ENCODE measurements around the gene ZNF541.

The ZNF541 gene

GRCh38 chr19:47545061-47545948 is 27.6 kb downstream of the ZNF541 start:
- peak; percentile 18 for DNase-seq (ENCODE audit: low spot score)

GRCh38 chr19:47544476-47544875 is 28.5 kb downstream of the ZNF541 start:
- DNase-seq (ENCODE audit: low spot score) = no peak

GRCh38 chr19:47544075-47544474 is 28.9 kb downstream of the ZNF541 start:
- DNase-seq (ENCODE audit: low spot score) = no peak

- DNase-seq (ENCODE audit: low spot score) = peak; percentile 39
Observed at GRCh38 chr19:47542030-47542475, 30.9 kb downstream of the ZNF541 start.

GRCh38 chr19:47541518-47541917 is 31.4 kb downstream of the ZNF541 start:
- no peak for DNase-seq (ENCODE audit: low spot score)

GRCh38 chr19:47540748-47541147 is 32.2 kb downstream of the ZNF541 start:
- peak; percentile 49 for DNase-seq (ENCODE audit: low spot score)

GRCh38 chr19:47539747-47540311 is 33.1 kb downstream of the ZNF541 start:
- DNase-seq (ENCODE audit: low spot score) = no peak

GRCh38 chr19:47538812-47539211 is 34.1 kb downstream of the ZNF541 start:
- no peak for DNase-seq (ENCODE audit: low spot score)

GRCh38 chr19:47537493-47537892 is 35.5 kb downstream of the ZNF541 start:
- DNase-seq (ENCODE audit: low spot score) = no peak

- DNase-seq (ENCODE audit: low spot score) = no peak
Observed at GRCh38 chr19:47534628-47535027, 38.3 kb downstream of the ZNF541 start.

GRCh38 chr19:47531640-47532387 is 41.1 kb downstream of the ZNF541 start:
- no peak for DNase-seq (ENCODE audit: low spot score)

GRCh38 chr19:47529018-47529742 is 43.8 kb downstream of the ZNF541 start:
- DNase-seq (ENCODE audit: low spot score) = no peak

GRCh38 chr19:47526798-47527197 is 46.1 kb downstream of the ZNF541 start:
- DNase-seq (ENCODE audit: low spot score) = no peak

- no peak for DNase-seq (ENCODE audit: low spot score)
Observed at GRCh38 chr19:47523473-47523872, 49.5 kb downstream of the ZNF541 start.

All from AG08395 (cell line).